ENCODE measurements around the gene PRPSAP1. TPM values are rescaled to one million over a fixed set of nuclear protein-coding genes. Genes with fewer than 3 reads are reported as not detected.

The PRPSAP1 gene
- total RNA-seq, 1 donor from 2014 or later, result 60.2 TPM

GRCh38 chr17:76267051-76267576 is 86.6 kb downstream of the PRPSAP1 start:
- H3K4me1 ChIP-seq, result peaks cover 80% of the 10 kb centered on the region
- H3K36me3 ChIP-seq, result peaks cover 19% of the 10 kb centered on the region
- H3K27me3 ChIP-seq, result no peaks in the 10 kb centered on the region
- H3K9me3 ChIP-seq, result no peaks in the 10 kb centered on the region
- H3K27ac ChIP-seq, result peak overlapping the region; percentile 93
- TF ChIP-seq CTCF (IDR thresholded peaks at IDR 0.05), result no peak
- DNase-seq (no peak), ATAC-seq (no peak)
- intact Hi-C loops (cut with DNase I), result no loop called here
- H3K4me3 ChIP-seq, result peak overlapping the region; percentile 77

- Histone ChIP-seq H3K36me3 (peaks cover 19% of the 10 kb centered on the region), H3K4me3 (peak overlapping the region; percentile 77), H3K27ac (peak overlapping the region; percentile 93), H3K4me1 (peaks cover 73% of the 10 kb centered on the region), H3K9me3 (no peaks in the 10 kb centered on the region), H3K27me3 (no peaks in the 10 kb centered on the region)
- no peak for ATAC-seq
- no peak for TF ChIP-seq CTCF (IDR thresholded peaks at IDR 0.05)
- intact Hi-C loops (cut with DNase I), result no loop called here
- no peak for DNase-seq
These were observed 87.3 kb downstream of the PRPSAP1 start for GRCh38 chr17:76266244-76266938.

- peaks cover 66% of the 10 kb centered on the region for H3K4me1 ChIP-seq
- intact Hi-C loops (cut with DNase I), result no loop called here
- no peak for TF ChIP-seq CTCF (IDR thresholded peaks at IDR 0.05)
- H3K4me3 ChIP-seq, result peak overlapping the region; percentile 77
- H3K9me3 ChIP-seq, result no peaks in the 10 kb centered on the region
- no peaks in the 10 kb centered on the region for H3K27me3 ChIP-seq
- peak overlapping the region; percentile 93 for H3K27ac ChIP-seq
- H3K36me3 ChIP-seq, result peaks cover 16% of the 10 kb centered on the region
- ATAC-seq (peak; percentile 2), DNase-seq (peak; percentile 84)
These were observed 88.0 kb downstream of the PRPSAP1 start for GRCh38 chr17:76265624-76266243.

- peak; percentile 100 for DNase-seq
- Histone ChIP-seq H3K4me1 (peaks cover 61% of the 10 kb centered on the region), H3K4me3 (peak within 1 kb of the TSS; percentile 77), H3K27me3 (no peaks in the 10 kb centered on the region), H3K27ac (peak within 1 kb of the TSS; percentile 93), H3K36me3 (peaks cover 10% of the 10 kb centered on the region), H3K9me3 (no peaks in the 10 kb centered on the region)
- intact Hi-C loops (cut with DNase I), result no loop called here
- peak; percentile 94 for ATAC-seq
- TF ChIP-seq CTCF (IDR thresholded peaks at IDR 0.05), result no peak
These were observed 88.7 kb downstream of the PRPSAP1 start, which contains the start of gene UBALD2 for GRCh38 chr17:76264755-76265623. Gene UBALD2, plus strand, starts transcription at chr17:76265348. Its CDS starts 158 bp downstream, at chr17:76265506.

GRCh38 chr17:76264425-76264754 is 89.3 kb downstream of the PRPSAP1 start:
- peak overlapping the region; percentile 81 for H3K27ac ChIP-seq
- H3K36me3 ChIP-seq, result peaks cover 4% of the 10 kb centered on the region
- DNase-seq, result no peak
- no peaks in the 10 kb centered on the region for H3K27me3 ChIP-seq
- H3K4me1 ChIP-seq, result peaks cover 58% of the 10 kb centered on the region
- intact Hi-C loops (cut with DNase I), result no loop called here
- H3K4me3 ChIP-seq, result peak overlapping the region; percentile 8
- ATAC-seq, result no peak
- TF ChIP-seq CTCF (IDR thresholded peaks at IDR 0.05), result no peak
- no peaks in the 10 kb centered on the region for H3K9me3 ChIP-seq
